Neutrophil (primary cell): ENCODE measurements around the gene USP11.

Experiments
- H3K27ac ChIP-seq: fragments of 200-600 bp; sonication (generic); 2 replicates; pipeline ENCODE4 v1.5.1; 2016; ENCODE audit warnings: mild to moderate bottlenecking, moderate library complexity
- H3K27me3 ChIP-seq: fragments of 200-600 bp; sonication (generic); 2 replicates; pipeline ENCODE4 v1.6.0; 2016; ENCODE audit warnings: mild to moderate bottlenecking
- H3K36me3 ChIP-seq: fragments of 200-600 bp; sonication (generic); 2 replicates; pipeline ENCODE4 v1.5.1; 2017
- H3K4me1 ChIP-seq, 2 experiments: fragments of 200-600 bp in 1 of 2; sonication (generic) in 1 of 2; 1 replicate in 1 of 2; 2 replicates in 1 of 2; pipeline versions ENCODE4 v1.5.1 to v1.6.1; 2013 to 2016; ENCODE audit warnings: low read depth in 1 of 2, low read length in 1 of 2, mild to moderate bottlenecking in 1 of 2, moderate library complexity in 1 of 2; ENCODE audit not compliant: control insufficient read depth in 1 of 2, insufficient read depth in 1 of 2
- H3K4me3 ChIP-seq, 2 experiments: fragments of 200-600 bp in 1 of 2; sonication (generic) in 1 of 2; 1 replicate in 1 of 2; 2 replicates in 1 of 2; pipeline ENCODE4 v1.5.1; 2013 to 2016; ENCODE audit warnings: low read depth in 1 of 2, low read length in 1 of 2, mild to moderate bottlenecking in 1 of 2, moderate library complexity in 1 of 2
- H3K9me3 ChIP-seq: fragments of 200-600 bp; sonication (generic); 2 replicates; pipeline ENCODE4 v1.5.1; 2016
- TF ChIP-seq, protein P1 (sequence below): fragments of 200-600 bp; sonication (generic); IDR thresholded peaks from 2 replicates; pipeline ENCODE4 v1.5.1; 2016; ENCODE audit warnings: antibody characterized with exemption

Gene USP11

DNA sequence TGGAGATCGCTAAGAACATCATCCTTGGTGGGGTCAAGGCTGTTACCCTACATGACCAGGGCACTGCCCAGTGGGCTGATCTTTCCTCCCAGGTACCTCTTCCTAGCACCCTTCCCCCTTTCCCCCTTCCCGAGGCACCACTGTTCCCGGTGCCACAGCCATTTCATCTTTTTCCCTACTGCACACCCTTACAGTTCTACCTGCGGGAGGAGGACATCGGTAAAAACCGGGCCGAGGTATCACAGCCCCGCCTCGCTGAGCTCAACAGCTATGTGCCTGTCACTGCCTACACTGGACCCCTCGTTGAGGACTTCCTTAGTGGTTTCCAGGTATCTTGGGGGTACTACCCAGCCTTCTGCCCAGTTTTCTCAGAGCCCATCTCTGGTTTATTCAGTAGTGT, 33.5 kb upstream of the USP11 start:
- TF ChIP-seq, protein P1, sequence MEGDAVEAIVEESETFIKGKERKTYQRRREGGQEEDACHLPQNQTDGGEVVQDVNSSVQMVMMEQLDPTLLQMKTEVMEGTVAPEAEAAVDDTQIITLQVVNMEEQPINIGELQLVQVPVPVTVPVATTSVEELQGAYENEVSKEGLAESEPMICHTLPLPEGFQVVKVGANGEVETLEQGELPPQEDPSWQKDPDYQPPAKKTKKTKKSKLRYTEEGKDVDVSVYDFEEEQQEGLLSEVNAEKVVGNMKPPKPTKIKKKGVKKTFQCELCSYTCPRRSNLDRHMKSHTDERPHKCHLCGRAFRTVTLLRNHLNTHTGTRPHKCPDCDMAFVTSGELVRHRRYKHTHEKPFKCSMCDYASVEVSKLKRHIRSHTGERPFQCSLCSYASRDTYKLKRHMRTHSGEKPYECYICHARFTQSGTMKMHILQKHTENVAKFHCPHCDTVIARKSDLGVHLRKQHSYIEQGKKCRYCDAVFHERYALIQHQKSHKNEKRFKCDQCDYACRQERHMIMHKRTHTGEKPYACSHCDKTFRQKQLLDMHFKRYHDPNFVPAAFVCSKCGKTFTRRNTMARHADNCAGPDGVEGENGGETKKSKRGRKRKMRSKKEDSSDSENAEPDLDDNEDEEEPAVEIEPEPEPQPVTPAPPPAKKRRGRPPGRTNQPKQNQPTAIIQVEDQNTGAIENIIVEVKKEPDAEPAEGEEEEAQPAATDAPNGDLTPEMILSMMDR: no peak
- Histone ChIP-seq H3K27ac (no peak overlapping the region), H3K27me3 (no peaks in the 10 kb centered on the region), H3K4me3 (no peak overlapping the region), H3K4me1 (peaks cover 24 to 32% of the 10 kb centered on the region in 2 experiments), H3K36me3 (peaks cover 65% of the 10 kb centered on the region), H3K9me3 (no peaks in the 10 kb centered on the region)

DNA sequence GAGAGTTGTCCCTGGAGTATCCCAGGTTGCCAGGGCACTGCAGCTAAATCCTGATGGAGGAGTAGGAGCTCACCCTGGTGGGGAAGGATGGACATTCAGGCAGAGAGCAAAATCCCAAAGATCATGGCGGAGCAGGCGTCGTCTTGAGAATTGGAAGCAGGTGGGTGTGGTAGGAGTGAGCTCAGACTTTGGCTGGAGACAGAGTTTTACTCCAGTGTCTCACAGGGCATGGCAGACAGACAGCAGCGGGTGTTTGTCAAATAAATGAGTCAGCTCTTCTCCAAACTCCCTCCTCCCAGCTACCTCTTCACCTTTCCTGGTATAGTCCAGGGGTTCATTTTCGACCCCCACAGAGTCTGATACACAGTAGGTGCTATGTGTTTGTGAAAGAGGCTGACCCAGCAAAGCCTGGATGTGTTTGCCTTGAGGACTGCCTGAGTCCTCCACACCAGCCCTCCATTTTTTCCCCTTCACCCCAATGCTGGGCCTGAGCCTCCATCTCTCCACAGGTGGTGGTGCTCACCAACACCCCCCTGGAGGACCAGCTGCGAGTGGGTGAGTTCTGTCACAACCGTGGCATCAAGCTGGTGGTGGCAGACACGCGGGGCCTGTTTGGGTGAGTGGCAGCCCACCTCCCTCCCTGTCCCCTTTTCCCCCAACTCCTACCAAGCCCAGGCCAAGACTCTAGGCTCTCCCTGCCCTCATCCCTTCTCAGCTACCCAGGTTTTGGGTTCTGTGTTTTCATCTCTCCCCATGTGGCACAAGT, 32.2 kb upstream of the USP11 start:
- TF ChIP-seq, protein P1: no peak
- Histone ChIP-seq H3K27me3 (no peaks in the 10 kb centered on the region), H3K4me3 (no peak overlapping the region), H3K9me3 (no peaks in the 10 kb centered on the region), H3K4me1 (peaks cover 13 to 19% of the 10 kb centered on the region in 2 experiments), H3K36me3 (peaks cover 78% of the 10 kb centered on the region), H3K27ac (no peak overlapping the region)

DNA sequence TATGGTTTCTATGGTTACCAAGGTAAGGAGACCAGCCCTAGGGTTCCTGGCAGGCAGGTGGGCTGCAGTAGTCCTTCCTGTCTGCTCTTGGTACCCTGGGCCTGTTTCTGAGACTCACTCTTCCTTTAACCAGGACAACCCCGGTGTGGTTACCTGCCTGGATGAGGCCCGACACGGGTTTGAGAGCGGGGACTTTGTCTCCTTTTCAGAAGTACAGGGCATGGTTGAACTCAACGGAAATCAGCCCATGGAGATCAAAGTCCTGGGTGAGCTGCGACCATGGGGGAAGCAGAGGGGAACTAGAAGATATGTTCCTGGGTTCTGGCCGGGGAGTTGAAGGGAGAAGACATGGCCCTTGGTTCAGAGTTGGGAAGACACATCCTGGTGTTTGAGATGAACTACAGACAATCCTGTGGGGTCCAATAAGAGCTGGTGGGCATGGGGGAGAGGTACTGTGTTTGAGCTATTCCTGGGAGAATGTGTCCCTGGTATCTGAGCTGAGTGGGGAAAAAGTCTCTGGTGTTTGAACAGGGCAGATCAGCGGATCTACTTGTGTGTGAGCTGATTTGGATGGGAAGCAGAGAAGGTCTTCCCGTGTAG, 31.4 kb upstream of the USP11 start:
- Histone ChIP-seq H3K27ac (no peak overlapping the region), H3K4me3 (no peak overlapping the region), H3K4me1 (peaks cover 4 to 10% of the 10 kb centered on the region in 2 experiments), H3K36me3 (peaks cover 84% of the 10 kb centered on the region), H3K9me3 (no peaks in the 10 kb centered on the region), H3K27me3 (no peaks in the 10 kb centered on the region)
- TF ChIP-seq, protein P1: no peak

DNA sequence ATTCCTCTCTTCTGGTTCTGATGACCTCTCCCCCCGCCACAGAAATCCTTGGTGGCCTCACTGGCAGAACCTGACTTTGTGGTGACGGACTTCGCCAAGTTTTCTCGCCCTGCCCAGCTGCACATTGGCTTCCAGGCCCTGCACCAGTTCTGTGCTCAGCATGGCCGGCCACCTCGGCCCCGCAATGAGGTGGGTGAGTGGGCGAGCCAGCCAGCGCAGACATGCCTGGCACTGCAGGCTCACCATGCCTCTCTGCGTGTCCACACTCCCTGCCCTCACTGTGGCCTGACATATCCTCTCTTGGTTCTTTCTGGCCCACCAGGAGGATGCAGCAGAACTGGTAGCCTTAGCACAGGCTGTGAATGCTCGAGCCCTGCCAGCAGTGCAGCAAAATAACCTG, 30.5 kb upstream of the USP11 start:
- TF ChIP-seq, protein P1: no peak
- peaks cover 0 to 2% of the 10 kb centered on the region in 2 experiments for H3K4me1 ChIP-seq
- peaks cover 91% of the 10 kb centered on the region for H3K36me3 ChIP-seq

DNA sequence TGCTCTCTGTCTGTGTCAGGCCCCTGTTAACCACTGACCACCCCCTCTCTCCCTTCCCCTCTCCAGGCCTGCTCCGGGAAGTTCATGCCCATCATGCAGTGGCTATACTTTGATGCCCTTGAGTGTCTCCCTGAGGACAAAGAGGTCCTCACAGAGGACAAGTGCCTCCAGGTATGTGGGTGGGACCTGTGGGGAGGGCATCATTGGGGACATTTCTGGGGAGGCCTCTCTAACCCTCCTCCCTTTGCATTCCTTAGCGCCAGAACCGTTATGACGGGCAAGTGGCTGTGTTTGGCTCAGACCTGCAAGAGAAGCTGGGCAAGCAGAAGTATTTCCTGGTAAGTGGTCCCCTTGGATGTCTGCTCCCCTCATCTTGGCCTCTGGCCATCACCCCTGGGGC, 29.9 kb upstream of the USP11 start:
- Histone ChIP-seq H3K36me3 (peaks cover 95% of the 10 kb centered on the region), H3K27me3 (no peaks in the 10 kb centered on the region)
- TF ChIP-seq, protein P1: no peak

More for the DNA sequence above, 30.5 kb upstream of the USP11 start:
- Histone ChIP-seq H3K27ac (no peak overlapping the region), H3K4me3 (no peak overlapping the region), H3K9me3 (no peaks in the 10 kb centered on the region), H3K27me3 (no peaks in the 10 kb centered on the region)

More for the DNA sequence above, 29.9 kb upstream of the USP11 start:
- H3K9me3 ChIP-seq: no peaks in the 10 kb centered on the region
- no peak overlapping the region for H3K4me3 ChIP-seq
- H3K27ac ChIP-seq: no peak overlapping the region
- no peaks in the 10 kb centered on the region for H3K4me1 ChIP-seq
